Mammary epithelial cell (primary cell): ENCODE measurements around the gene MAD1L1.

Source experiments
- CTCF ChIP-seq, 2 donors: IDR thresholded peaks in 1 of 2; conservative IDR thresholded peaks in 1 of 2; 2 replicates each; pipeline ENCODE4 v1.5.1; 2011 to 2012; ENCODE audit warnings: inconsistent platforms in 2 of 2, low read length in 2 of 2, mild to moderate bottlenecking in 2 of 2, control low read depth in 1 of 2, low read depth in 1 of 2; ENCODE audit not compliant: insufficient read depth in 1 of 2; ENCODE audit errors: extremely low read depth in 1 of 2
- EZH2 ChIP-seq: IDR thresholded peaks from 2 replicates; pipeline ENCODE4 v1.6.1; 2012; ENCODE audit warnings: low read length, inconsistent platforms, borderline replicate concordance

GRCh38 chr7:1953199-1954190 lies 279.2 kb downstream of the MAD1L1 start:
- TF ChIP-seq CTCF (conservative IDR thresholded peaks at IDR 0.05 in 1 of 2, IDR thresholded peaks at IDR 0.05 in 1 of 2; ENCODE audit: extremely low read depth in 1 of 2, insufficient read depth in 1 of 2, low read depth in 1 of 2, low read length in 2 of 2) (no peak), EZH2 (no peak)
